K562 (cell line): ENCODE data around the gene TERT. TPM values are rescaled to one million over a fixed set of nuclear protein-coding genes. Genes with fewer than 3 reads are reported as not detected.

Source experiments
- ADNP ChIP-seq: fragments of 200-800 bp; sonication (Bioruptor generic); IDR thresholded peaks from 2 replicates; pipeline ENCODE4 v1.6.1; 2016; ENCODE audit warnings: missing genetic modification characterization, missing compliant biosample characterization
- DEAF1 ChIP-seq: fragments of 450-650 bp; formaldehyde crosslinking; IDR thresholded peaks from 2 replicates; pipeline ENCODE4 v1.4.0; 2020; ENCODE audit warnings: mild to moderate bottlenecking, moderate library complexity
- DMBX1 ChIP-seq: fragments of 250-450 bp; sonication (Bioruptor Pico); IDR thresholded peaks from 2 replicates; pipeline ENCODE4 v1.8.0; 2022; ENCODE audit warnings: inconsistent platforms, mild to moderate bottlenecking, moderate library complexity, borderline replicate concordance
- MGA ChIP-seq: fragments of 450-650 bp; IDR thresholded peaks from 2 replicates; pipeline ENCODE4 v1.6.1; 2016; ENCODE audit warnings: mild to moderate bottlenecking, moderate library complexity
- RBM15 ChIP-seq: fragments of 200-400 bp; formaldehyde crosslinking; IDR thresholded peaks from 2 replicates; pipeline ENCODE4 v1.6.1; 2018; ENCODE audit warnings: mild to moderate bottlenecking, low read length, moderate library complexity; ENCODE audit not compliant: insufficient read depth
- SMC3 ChIP-seq: conservative IDR thresholded peaks from 2 replicates; pipeline ENCODE4 v1.6.1; 2011; ENCODE audit warnings: low read depth, low read length, improper control_type of control experiment; ENCODE audit not compliant: insufficient read depth
- ZBTB33 ChIP-seq: sonication (generic); formaldehyde crosslinking; IDR thresholded peaks from 2 replicates; pipeline ENCODE4 v1.8.1; 2023; ENCODE audit warnings: mild to moderate bottlenecking, missing genetic modification reagents
- ZNF197 ChIP-seq: fragments of 200-800 bp; sonication (Bioruptor generic); IDR thresholded peaks from 2 replicates; pipeline ENCODE4 v1.6.1; 2016; ENCODE audit warnings: low read depth, missing genetic modification characterization, missing compliant biosample characterization
- ZNF347 ChIP-seq: fragments of 450-650 bp; formaldehyde crosslinking; IDR thresholded peaks from 2 replicates; pipeline ENCODE4 v1.4.0; 2020; ENCODE audit warnings: low read depth, mild to moderate bottlenecking, moderate library complexity
- polyA plus RNA-seq, 8 experiments: library from polyadenylated mRNA; depleted of rRNA in 4 of 8; stranded (reverse) in 5 of 8; unstranded in 3 of 8; fragments of >200 nt; fragmentation: Nextera tagmentation in 2 of 8; fragmentation: Illumina TruSeq in 1 of 8; extraction: Ambion mirVana in 2 of 8; extraction: Trizol in 1 of 8; gene quantifications; 2 replicates each; pipeline versions ENCODE4 v1.2.1 to v1.2.3, GENCODE V29; 2011 to 2014; ENCODE audit warnings: inconsistent platforms in 1 of 8, missing spikeins in 1 of 8
- total RNA-seq, 7 experiments: library from RNA; depleted of rRNA in 6 of 7; stranded (reverse); fragments of >200 nt in 6 of 7; fragmentation: Illumina TruSeq in 2 of 7; extraction: Trizol in 2 of 7; gene quantifications; 2 replicates each; pipeline versions ENCODE4 v1.2.1 to v1.2.3, GENCODE V29; 2011 to 2021; ENCODE audit warnings: low replicate concordance in 1 of 7

TERT gene
- total and polyA plus RNA-seq, 9 of the 15 experiments (the other 6 are each of a cell fraction or from before 2014, with no cell fraction given) = 0.08 to 4.5 (median 0.98) TPM; not detected in 1

GRCh38 chr5:1204693-1205242 lies 90.1 kb downstream of the TERT start (continued):
- TF ChIP-seq DEAF1 (CRISPR knock-in tag) (peak; percentile 56; the same call in 1 of the 2 replicates), ZNF197 (no peak), ZNF347 (CRISPR knock-in tag) (no peak), RBM15 (no peak), SMC3 (peak; percentile 58), ADNP (no peak), MGA (no peak), DMBX1 (CRISPR knock-in tag) (no peak), ZBTB33 (CRISPR knock-in tag) (peak; percentile 65)
